ENCODE results near the gene COG5.

Gene COG5

GRCh38 chr7:107579885-107580715 is 16.4 kb upstream of the COG5 start, which contains the start of gene BCAP29 (continued):
- TF ChIP-seq ZNF48 (tag by site-specific recombination; IDR thresholded peaks at IDR 0.05) (no peak), ZNF654 (tag by site-specific recombination; IDR thresholded peaks at IDR 0.05; ENCODE audit: low read depth) (no peak), KLF8 (tag by site-specific recombination; IDR thresholded peaks at IDR 0.05) (peak; percentile 90), REPIN1 (tag by site-specific recombination; IDR thresholded peaks at IDR 0.05; ENCODE audit: low read depth) (no peak), ZNF529 (tag by site-specific recombination; IDR thresholded peaks at IDR 0.05; ENCODE audit: insufficient replicate concordance) (no peak), ZNF791 (tag by site-specific recombination; IDR thresholded peaks at IDR 0.05) (no peak), ZSCAN16 (tag by site-specific recombination; IDR thresholded peaks at IDR 0.05) (no peak), ZIC2 (tag by site-specific recombination; IDR thresholded peaks at IDR 0.05) (no peak), ZNF580 (tag by site-specific recombination; IDR thresholded peaks at IDR 0.05) (no peak), SETDB1 (IDR thresholded peaks at IDR 0.05; ENCODE audit: insufficient read length, low read length) (no peak), ZNF548 (tag by site-specific recombination; IDR thresholded peaks at IDR 0.05) (no peak), PRDM1 (tag by site-specific recombination; IDR thresholded peaks at IDR 0.05) (peak; percentile 34; the same call in 1 of the 2 replicates), ZNF155 (tag by site-specific recombination; IDR thresholded peaks at IDR 0.05) (no peak), REST (tag by site-specific recombination; IDR thresholded peaks at IDR 0.05) (no peak), ZNF211 (tag by site-specific recombination; IDR thresholded peaks at IDR 0.05; ENCODE audit: low read depth) (no peak), GFI1B (tag by site-specific recombination; IDR thresholded peaks at IDR 0.05) (no peak), HOXC10 (CRISPR knock-in tag; IDR thresholded peaks at IDR 0.05) (no peak), FEZF1 (tag by site-specific recombination; IDR thresholded peaks at IDR 0.05) (no peak), AEBP2 (tag by site-specific recombination; IDR thresholded peaks at IDR 0.05; ENCODE audit: borderline replicate concordance) (no peak), ZNF2 (tag by site-specific recombination; IDR thresholded peaks at IDR 0.05) (peak; percentile 45; the same call in 1 of the 2 replicates), ZNF354C (tag by site-specific recombination; IDR thresholded peaks at IDR 0.05; ENCODE audit: borderline replicate concordance, low read depth) (no peak), ZNF624 (tag by site-specific recombination; IDR thresholded peaks at IDR 0.05) (no peak), ZNF660 (tag by site-specific recombination; IDR thresholded peaks at IDR 0.05) (peak; percentile 90), TSHZ1 (tag by site-specific recombination; IDR thresholded peaks at IDR 0.05; ENCODE audit: borderline replicate concordance) (no peak; the same call in 1 of the 2 replicates), SP3 (tag by site-specific recombination; IDR thresholded peaks at IDR 0.05) (peak; percentile 66), KLF7 (tag by site-specific recombination; IDR thresholded peaks at IDR 0.05; ENCODE audit: borderline replicate concordance) (peak; percentile 68; the same call in 1 of the 2 replicates), ZBTB21 (tag by site-specific recombination; IDR thresholded peaks at IDR 0.05) (no peak), ZNF843 (tag by site-specific recombination; IDR thresholded peaks at IDR 0.05) (no peak), KLF17 (tag by site-specific recombination; IDR thresholded peaks at IDR 0.05) (no peak)

Measured in HEK293 (cell line).